ENCODE data around the gene GREB1.

The GREB1 gene

GRCh38 chr2:11552260-11552638 is 18.4 kb downstream of the GREB1 start:
- FAIRE-seq (no peak), DNase-seq (ENCODE audit: insufficient read length, low spot score) (no peak)
- TF ChIP-seq CTCF (IDR thresholded peaks at IDR 0.05; ENCODE audit: insufficient read depth, missing control alignments): no peak

DNA sequence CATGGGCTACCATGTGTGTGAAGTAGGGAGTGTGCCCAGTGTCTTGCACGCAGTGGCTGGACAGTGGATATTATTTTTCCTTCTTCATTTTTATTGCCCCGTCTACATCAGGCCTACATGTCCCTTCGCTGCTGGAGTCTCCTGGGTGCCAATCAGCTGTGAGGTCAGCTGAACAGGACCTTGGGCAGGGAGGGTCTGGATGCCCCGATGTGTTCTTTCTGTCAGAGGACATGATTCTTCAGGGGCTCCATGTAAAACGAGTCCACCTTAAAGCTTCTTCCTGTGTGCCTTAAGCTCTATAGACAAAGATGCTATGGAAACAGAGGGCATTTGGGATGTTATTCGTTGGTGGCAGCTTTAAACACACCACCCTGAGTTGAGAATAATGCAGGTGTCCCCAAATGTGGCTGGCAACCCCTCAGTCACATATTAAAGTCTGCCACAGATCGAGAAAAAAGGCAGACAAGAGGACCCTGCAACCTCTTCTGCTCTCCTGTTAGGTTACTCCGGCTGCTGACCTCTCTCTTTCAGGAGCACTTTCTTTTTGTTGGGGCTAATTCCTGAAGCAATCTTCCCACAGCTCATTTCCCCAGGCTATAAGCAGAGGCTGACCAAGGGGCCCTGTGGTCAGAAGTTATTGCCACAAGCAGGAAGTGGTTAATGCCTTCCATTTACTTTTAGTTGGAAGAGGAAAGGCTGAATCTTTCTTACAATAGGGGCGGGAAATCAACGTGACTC is 20.0 kb downstream of the GREB1 start:
- FAIRE-seq (no peak), DNase-seq (ENCODE audit: insufficient read length, low spot score) (no peak)
- no peak for TF ChIP-seq CTCF (IDR thresholded peaks at IDR 0.05; ENCODE audit: insufficient read depth, missing control alignments)

- FAIRE-seq (no peak), DNase-seq (ENCODE audit: insufficient read length, low spot score) (no peak)
- TF ChIP-seq CTCF (IDR thresholded peaks at IDR 0.05; ENCODE audit: insufficient read depth, missing control alignments): no peak
Measured at GRCh38 chr2:11554399-11554716, 20.5 kb downstream of the GREB1 start.

DNA sequence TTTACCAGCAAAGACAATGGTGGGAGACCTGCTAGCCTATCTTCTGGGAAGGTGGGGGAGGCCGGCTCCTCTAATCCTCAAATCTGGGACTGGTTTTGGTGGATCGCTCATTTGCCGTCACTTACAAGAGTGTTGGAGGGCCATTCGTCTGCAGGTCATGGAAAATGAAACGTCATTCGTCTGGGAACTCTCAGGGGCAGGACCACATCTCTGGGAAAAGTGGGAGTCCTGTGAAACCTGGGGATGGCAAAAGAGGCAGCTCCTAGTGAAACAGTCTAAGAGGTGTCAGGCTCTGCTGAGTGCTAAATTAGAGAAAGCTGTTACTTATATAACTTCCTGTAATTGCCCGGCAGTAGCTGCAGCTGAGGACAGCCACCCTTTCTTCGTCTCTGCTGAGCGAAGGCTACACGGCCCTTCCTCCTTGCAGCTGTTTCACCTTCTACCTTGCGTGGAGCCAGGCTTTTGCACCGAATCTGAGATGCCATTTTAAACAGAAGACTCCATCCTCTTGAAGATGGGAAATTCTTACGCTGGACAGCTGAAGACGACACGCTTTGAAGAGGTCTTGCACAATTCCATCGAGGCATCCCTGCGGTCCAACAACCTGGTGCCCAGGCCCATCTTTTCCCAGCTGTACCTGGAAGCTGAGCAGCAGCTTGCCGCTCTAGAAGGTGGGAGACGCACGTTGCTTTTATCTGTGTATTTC is 22.4 kb downstream of the GREB1 start:
- DNase-seq (ENCODE audit: insufficient read length, low spot score) (no peak), FAIRE-seq (no peak)
- TF ChIP-seq CTCF (IDR thresholded peaks at IDR 0.05; ENCODE audit: insufficient read depth, missing control alignments): no peak

- no peak for DNase-seq (ENCODE audit: insufficient read length, low spot score)
- FAIRE-seq: no peak
- no peak for TF ChIP-seq CTCF (IDR thresholded peaks at IDR 0.05; ENCODE audit: insufficient read depth, missing control alignments)
Measured at GRCh38 chr2:11558214-11558886, 24.5 kb downstream of the GREB1 start.

DNA sequence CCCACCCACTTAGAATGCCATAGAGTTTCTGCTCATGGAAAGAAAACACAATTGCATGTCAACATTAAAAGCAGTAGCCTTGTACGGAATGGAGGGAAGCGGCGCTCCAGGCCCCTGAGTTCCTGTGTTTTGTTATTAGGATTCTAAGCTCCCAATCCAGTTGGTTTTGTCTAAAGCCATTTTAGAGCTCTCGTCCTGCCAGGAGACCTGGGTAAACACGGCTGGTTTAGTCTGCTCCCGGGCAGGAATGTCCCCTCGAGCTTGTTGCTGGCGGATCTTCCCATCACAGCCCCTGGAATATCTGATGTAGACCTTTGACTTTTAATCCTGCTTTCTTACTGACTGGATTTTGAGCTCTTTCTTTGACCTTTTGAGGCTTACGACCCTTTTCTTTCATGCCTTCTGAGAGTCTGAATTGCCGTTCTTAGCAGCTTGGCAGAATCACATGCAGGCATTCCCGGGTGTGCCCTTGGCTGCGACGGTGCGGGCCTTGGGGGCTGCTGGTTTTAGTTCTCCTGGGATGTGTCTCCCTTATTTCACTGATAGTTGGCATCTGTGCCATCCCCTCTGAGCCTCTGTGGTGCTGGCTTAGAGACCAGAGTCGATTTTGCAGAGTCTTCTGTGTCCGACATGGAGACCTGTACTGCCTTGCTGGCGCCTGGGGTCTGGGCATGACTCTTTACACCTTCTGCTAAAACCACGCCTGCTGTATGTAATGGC is 25.4 kb downstream of the GREB1 start:
- DNase-seq (ENCODE audit: insufficient read length, low spot score) (no peak), FAIRE-seq (no peak)
- TF ChIP-seq CTCF (IDR thresholded peaks at IDR 0.05; ENCODE audit: insufficient read depth, missing control alignments): no peak

All from D721Med (cell line).